Stimulated activated CD4-positive, alpha-beta T cell treated with anti-CD3 and anti-CD28 coated beads, TNF-alpha, amount 100 ng/mL, for 48 hours (primary cell): ENCODE data around the gene PHC1.
A peak's percentile ranks its signal among the peaks of the same experiment; 100 is the strongest.
"Not testable (repeated sequence)": the region's sequence is repeated elsewhere in the genome, so short reads cannot be mapped to it uniquely, and the experiment has no call there.

Experiments used
- DNase-seq, 3 donors: peaks; one replicate each; pipeline ENCODE4 v3.0.0-alpha.2; 2020; ENCODE audit warnings: low read depth in 3 of 3

Gene PHC1

DNA sequence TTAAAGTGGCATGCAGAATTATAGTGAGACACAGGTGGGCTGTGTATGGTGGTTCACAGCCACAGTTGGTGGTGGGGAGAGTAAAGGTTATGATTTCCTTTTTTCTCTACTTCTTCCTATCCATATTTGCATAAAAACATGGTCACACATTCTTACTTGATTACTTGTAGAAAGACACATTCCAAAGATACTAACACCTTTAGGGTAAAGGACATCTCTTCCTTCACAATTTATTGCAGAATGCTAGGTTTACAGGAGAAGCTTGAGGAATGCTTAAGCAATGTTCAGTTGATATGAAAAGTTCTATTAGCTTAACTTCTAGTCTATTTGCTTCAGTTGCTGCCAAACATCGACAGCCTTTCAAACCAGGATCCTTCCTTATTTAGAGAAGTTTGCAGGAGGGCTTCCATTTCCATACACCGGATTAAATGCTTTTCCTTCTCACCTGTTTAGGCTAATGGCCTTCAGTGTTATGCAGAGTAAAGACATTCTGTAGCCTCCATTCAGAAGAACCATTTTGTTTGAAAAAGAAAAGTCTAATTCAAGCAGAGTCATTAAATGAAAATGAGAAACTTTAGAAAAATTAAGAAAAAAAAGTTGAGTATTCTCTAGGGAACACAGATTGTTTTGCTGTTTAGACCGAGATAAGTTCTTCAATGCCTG, 2.6 kb upstream of the PHC1 start:
- no peak for DNase-seq

DNA sequence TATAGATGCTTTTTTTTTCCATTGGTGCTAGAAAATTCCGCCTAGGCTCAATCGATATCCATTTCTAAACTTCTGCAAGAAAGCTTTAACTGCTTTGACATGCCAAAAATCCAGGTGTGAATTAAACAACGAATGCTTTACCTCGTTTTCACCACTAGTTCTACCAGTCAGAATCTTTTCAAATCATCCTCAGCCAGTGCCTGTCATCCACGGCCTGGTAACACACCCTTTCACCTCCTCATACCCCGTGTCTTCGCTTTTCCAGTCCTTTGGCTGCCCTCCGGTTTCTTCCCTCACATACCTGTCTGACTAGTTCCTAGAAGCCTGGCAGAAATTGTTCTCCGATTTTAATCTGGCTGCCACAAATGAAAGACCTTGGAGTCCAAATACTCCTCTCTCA, 1.4 kb upstream of the PHC1 start:
- no peak for DNase-seq

DNA sequence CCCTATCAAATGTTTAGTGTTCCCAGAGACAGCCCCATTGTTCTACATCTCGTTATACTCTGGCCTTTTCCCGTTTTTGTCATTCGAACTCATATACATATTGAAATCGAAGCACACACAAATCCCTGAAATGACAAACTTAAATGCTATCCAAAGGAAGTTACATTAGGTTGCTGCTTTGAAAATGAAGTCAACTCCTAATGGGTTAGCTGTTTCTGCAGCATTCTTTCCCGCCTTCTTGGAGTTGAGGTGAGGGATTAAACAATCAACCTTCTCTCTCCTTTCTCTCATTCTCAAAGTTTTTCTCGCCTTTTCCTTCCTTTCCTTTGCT, 642 bp upstream of the PHC1 start:
- no peak for DNase-seq

DNA sequence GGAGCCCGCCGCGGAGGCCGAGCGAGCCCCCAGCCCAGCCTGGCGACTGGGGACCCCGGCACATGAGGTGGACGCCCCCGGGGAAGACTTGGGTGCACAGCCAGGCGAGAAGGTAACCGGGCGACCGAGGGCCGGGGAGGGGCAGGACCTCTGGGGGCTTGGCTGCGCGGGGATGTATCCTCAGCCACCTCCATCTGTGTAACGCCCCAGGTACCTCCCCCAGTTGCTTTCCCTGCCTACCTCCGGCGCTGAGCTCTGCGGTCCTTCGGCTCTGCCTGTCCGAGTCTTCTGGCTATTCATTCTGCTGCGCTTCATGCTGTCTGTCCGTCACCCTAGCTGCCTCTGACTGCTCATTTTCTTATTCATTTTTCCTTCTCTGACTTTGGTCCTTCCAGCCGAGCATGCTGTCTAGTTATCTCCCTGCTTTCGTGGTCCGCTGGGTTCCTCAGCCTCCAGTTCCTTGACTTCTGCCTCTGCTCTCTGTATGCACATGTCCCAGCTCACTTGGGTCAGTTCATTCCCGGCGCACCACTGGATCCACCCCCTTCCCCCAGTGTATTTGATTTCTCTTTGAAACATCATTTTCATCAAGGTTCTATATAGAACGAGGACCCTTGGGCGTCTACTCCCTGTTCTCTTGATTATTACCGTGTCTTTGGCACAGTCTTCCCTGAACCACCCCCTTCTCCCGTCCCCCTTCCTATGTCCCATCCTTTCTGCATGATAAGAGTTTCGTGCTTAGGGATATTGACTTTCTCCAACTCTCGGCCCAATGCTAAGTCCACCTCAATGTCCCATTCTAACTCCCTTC, 612 bp downstream of the PHC1 start:
- DNase-seq: peak in 2 of 3 donors; percentile 17 to 45

DNA sequence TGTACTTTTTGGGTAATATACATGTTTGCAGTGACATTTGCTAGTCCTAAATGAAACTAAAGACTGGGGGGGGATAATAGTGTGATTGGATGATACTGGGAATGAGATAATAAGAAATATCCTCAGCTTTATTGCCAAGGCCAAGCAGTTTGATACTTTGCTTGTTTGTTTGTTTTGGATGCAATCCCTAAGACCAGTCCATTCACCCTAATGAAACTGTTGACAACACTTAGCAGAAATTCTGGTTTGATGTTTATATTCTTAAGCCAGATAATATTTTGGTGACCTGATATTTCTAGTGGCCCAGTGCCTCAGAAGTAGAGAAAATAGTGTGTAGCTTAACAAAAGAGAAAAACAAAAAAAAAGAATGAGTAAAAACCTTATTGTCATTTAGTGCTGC, 1.8 kb downstream of the PHC1 start:
- DNase-seq: no peak

DNA sequence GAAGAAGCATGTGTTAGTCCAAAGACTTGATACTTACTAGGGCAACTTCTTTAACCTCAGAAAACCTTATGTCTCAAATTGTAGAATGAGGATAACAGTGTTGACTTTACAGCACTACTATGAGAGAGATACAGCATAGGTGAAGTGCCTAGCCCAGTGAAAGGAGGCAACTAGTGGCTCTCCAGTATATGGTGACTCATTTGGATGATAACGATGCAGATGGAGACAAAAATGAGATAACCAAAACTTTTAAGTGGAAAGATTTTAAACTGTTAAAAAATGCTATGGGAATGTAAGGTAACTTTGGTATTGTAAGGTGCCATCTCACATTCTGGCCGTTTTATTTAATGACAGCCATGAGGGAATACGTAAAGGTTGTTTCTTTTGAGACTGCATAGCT, 2.7 kb downstream of the PHC1 start:
- no peak for DNase-seq

DNA sequence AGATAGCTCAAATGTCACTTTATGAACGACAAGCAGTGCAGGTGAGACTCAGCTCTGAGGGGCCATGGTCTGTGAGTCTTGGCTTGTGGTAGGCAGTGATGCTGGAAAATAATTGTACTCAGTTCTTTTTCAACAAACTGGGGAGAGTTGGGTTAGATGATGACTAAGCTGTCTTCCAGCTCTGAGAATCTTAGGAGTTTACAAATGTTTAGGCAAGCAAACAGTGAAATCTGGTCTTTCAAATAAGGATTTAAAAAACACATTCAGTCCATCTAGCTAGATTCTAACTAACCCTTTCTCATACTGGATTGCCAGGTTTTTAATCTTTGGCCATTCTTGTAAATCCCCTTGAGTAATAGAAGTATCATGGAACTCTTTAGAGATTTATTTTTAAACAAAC, 3.4 kb downstream of the PHC1 start:
- DNase-seq: no peak

DNA sequence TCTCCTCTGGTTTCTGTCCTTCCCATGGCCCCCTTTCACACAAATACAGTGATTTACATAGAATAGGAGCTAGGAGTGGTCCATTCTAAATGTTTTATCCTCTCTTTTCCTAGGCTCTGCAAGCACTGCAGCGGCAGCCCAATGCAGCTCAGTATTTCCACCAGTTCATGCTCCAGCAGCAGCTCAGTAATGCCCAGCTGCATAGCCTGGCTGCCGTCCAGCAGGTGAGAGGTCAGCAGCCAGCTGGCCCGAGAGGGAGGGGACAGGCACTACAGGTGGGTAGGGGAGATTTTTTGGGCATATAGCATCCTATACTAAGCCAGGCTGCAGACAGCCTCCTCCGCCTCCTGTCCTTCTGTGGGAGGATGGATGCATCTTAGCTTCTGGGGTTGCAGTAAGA, 5.3 kb downstream of the PHC1 start:
- DNase-seq: not testable (repeated sequence)

DNA sequence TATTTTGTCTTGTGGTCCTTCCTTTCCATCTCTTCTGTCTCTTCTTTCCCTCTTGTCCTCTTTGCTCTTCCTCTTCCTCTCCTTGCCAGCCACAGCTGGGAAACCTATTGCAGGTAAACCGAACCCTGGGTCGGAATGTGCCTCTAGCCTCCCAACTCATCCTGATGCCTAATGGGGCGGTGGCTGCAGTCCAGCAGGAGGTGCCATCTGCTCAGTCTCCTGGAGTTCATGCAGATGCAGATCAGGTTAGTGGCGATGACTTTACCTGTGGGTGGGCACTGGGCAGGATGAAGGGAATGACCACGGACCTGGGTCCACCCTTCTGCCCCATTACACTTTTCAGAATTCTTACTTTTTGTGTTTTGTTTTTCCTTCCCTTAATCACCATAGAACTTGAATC, 8.2 kb downstream of the PHC1 start:
- DNase-seq: no peak

DNA sequence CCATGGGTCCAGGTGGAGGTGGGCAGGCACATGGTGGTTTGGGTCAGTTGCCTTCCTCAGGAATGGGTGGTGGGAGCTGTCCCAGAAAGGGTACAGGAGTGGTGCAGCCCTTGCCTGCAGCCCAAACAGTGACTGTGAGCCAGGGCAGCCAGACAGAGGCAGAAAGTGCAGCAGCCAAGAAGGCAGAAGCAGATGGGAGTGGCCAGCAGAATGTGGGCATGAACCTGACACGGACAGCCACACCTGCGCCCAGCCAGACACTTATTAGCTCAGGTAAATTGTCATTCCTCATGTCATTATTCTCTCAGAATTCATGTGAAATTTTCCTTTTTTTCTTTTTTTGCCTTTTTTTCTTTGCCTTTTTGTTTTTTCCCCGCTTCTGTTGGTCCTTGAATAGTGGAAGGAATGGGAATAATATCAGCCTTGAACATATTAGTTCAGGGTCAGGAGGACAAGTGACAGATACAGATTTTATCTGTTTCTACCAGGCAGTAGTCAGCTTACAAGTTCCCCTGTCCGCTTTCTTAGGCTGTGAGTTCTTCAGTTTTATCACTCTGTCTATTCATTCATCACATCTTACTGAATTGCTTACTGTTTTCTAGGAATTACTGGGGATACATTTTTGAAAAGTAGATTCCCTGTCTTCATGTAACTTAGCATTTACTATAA, 16.5 kb downstream of the PHC1 start:
- not testable (repeated sequence) for DNase-seq

DNA sequence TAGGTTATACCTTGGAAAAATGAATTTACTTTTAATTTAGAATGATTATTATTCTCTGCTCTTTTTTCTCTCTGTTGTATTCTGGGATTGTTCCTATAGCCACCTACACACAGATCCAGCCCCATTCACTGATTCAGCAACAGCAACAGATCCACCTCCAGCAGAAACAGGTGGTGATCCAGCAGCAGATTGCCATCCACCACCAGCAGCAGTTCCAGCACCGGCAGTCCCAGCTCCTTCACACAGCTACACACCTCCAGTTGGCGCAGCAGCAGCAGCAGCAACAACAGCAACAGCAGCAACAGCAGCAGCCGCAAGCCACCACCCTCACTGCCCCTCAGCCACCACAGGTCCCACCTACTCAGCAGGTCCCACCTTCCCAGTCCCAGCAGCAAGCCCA, 18.2 kb downstream of the PHC1 start:
- DNase-seq: not testable (repeated sequence)

DNA sequence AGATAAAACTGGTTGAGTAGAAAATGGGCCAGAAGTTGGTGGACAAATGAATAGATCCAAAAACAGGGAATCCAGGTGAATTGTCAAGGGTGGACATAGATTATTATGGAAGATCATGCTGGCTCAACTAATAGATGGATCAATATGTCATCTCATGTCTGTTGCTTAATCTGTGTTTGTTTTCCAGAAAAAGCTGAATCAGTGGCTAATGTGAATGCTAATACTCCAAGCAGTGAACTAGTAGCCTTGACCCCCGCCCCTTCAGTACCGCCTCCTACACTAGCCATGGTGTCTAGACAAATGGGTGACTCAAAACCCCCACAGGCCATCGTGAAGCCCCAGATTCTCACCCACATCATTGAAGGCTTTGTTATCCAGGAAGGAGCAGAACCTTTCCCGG, 19.8 kb downstream of the PHC1 start:
- DNase-seq: not testable (repeated sequence)

DNA sequence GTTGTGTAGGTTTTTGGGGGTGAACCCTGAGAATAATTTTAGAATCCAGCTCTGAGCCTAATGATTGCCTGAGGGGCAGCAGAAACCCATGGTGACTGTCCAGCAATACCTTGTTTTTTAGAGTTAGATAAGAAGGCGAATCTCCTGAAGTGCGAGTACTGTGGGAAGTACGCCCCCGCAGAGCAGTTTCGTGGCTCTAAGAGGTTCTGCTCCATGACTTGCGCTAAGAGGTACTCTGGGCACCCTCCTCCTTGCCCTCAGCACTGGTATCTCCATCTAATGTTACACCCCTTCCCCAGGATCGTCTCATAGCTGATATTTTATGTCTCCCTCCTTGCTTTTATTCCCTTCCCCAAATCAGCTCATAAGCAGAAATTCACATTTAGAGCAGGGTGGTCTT, 22.4 kb downstream of the PHC1 start:
- DNase-seq: no peak

DNA sequence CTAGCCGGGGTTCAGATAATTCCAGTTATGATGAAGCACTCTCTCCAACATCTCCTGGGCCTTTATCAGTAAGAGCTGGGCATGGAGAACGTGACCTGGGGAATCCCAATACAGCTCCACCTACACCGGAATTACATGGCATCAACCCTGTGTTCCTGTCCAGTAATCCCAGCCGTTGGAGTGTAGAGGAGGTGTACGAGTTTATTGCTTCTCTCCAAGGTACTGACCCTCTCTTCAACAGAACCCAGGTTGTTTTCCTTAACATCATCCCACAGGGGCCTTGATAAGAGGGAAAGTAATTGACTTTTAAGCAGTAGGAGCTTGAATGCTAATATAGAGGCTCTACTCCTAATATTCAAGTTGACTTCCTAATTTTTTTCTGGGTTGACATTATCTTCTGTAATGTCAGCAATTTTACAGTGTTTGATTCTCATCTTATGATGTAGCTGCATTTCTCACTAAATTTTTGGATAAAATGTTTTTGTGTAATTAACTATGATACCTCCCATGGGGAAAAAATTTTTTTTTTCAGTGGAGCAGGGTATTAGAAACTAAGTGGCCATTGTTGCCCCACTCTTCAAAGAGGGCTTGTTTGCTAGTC, 23.6 kb downstream of the PHC1 start:
- not testable (repeated sequence) for DNase-seq

DNA sequence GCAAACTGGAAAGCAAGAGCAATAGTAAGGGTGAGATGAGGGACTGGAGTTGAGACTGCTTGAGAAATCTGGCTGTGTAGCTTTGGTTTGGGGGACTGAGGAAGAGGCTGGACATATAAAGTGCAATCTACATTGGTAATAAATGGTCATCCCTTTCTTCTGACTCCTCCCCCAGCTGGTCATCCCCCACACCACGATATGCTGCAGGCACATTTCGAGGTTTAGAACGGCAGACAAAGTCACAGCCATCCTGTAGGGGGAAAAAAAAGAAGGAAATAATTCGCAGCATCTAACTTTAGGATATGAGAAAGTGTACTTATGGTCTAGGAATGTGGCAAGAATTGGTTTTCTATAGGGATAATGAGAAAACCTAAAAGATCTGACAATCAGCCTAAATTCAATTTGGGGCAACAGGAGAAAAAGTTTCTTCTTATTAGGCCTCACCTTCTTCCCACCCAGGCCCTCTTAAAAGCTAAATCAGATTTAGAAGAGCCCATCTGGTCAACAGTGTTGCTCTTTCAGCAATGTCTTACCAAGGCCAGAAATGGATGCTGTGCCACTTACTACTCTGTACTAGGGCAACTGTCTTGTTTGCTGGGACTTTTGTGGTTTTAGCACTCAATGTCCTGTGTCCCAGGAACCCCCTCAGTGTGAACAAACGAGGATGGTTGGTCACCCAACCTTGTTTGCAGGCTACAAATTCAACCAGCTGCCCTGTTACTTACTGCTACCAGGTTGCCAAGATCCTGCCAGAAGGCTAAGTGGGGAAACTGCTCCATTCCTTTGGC, 27.6 kb downstream of the PHC1 start:
- no peak for DNase-seq

DNA sequence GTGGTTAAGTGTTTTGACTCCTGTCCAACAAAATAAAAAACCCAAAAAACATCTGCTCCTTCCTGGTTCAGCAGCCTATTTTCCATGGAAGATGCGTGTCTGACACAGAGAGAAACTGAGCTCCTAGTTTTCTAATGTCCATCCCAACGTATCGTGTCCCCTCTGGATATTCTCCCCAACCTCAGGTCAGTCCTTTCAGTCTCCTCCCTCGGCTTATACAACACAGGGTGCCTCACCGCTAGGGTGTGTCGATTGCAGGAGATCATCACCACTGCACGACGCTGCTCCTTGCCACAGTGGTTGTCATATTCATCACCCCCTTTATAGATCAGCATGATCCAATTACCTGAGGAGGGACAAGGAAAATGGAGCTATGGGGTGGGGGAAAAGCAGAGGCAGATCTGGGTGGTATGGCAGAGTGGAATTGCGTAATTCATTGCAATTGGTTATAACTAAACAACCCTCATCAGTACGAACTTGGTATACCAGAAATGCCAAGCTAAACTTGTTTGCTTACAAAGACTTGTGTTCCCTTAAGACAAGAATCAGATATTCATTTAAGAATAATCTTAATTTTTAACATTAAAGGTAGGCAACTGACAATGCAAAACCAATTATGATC, 29.4 kb downstream of the PHC1 start:
- no peak for DNase-seq

DNA sequence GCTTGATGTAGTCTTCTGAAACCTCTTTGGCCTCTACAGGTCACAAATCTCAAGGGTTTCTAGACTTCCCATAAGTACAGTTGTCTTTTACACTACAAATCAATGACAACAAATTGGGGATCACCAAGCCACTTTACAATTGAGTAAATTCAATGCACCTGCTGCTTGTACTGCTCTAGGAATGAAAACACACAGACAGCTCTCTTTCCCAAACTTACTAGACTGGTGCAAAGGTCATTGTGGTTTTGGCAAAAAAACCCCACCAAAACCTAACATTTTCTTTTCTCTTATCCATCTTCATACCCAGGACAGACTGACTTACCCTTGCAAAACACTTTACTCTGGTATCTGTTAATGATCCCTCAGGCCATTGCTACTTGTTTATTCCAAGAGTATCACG, 32.4 kb downstream of the PHC1 start:
- no peak for DNase-seq

DNA sequence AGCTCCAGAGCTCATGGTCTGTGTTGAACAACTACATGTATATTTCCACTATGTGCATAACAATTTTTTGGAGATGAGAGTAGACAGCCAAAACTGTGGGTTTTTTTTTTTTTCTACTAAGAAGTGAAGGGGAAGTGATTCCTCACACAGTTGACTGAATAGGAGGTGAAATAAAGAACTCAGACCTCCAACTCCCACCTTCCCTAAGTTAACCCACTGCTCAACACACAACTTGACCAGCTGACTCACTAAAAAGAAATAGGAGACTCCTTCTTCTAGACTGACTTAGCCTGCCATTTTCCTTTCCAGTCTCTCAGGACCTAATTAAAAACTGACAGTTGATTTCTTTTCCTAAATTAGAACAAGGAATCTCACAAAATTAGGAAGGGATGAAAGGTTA, 33.4 kb downstream of the PHC1 start:
- DNase-seq: no peak

DNA sequence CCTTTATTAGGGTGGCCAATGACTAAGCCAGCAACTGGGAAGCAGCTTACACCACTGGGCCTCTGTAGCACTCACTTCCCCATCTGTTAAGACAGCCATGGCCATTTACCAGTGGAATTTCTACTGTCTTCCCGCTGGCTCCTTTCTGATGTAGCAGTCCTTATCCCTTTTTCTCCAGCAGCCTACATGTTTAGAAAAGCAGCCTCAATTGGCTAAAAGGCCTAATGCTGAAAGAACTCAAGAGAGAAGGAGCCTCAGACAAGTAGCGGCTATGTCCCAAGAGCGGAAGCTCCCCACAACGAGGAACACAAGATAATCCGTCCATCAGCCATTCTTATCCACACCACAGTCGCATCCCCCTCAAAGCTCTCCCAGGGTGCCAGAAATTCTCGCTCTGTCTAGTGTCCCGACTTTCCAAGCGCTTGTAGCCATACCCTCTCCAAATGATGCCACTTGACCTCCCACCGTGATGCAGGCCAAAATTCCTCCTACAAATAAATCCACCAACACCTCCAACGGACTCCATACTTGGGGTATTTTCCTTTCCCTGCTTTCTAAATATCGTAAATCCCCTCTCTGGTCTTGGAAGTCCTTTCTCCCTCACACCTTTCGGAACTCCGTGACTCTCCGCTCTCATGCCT, 34.5 kb downstream of the PHC1 start:
- no peak for DNase-seq

DNA sequence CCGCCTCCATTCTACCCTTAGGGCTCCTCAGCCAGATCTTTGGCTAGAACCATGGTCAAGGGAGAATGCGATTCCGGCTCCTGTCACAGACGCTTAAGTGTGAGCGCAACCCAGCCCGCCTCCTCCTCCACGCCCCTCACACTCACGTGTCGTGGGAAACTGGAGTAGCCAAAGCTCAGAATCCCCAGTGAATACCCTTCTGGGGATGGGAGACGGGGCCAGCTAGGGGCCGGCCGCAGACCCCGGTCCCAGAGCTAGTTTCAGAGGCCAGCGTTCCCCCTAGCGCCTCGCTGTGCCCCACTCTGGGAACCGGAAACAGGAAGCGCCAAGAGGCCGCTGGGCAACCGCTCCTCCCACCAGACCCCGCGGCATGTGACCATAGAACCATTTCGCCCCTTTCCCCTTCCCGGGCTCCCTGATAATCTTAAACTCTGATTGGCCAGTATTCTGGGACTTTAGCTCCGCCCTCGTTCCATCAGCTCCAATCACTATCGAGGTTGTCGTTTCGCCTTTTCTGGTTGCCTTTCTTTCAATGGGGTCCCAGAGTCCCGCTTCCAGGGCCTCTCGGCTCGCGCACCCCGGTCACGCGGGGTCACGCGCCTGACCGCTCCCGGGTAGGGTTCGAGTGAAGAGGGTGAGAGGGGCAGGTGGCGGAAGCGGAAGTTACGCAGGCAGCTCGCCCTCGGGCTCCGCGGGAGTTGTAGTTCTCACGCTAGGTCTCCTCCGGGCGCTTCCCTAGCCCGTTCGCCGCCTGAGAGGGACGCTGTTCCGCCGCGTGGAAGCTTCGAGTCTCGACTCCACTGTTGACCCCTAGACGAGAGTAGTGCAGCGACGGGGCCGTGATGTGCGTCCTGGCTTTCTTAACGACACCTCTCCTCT, 35.3 kb downstream of the PHC1 start, which contains the start of gene M6PR:
M6PR (minus strand) TSS at position 304 of the 879 bp plus-strand sequence. CDS start 3,241 bp downstream, outside the sequence.
- peak; percentile 80 to 91 (median 85) for DNase-seq
